ENCODE results near the gene SLC25A44.
"Not testable (repeated sequence)": the region's sequence is repeated elsewhere in the genome, so short reads cannot be mapped to it uniquely, and the experiment has no call there.

Gene SLC25A44

GRCh38 chr1:156212130-156212529, 18.2 kb downstream of the SLC25A44 start:
- no peak for DNase-seq

- peak; percentile 95 for DNase-seq
Measured at GRCh38 chr1:156212833-156213643, 19.1 kb downstream of the SLC25A44 start, which contains the start of gene PMF1. TSS of gene PMF1 (plus strand) at chr1:156213007. CDS start at chr1:156213016, 9 bp downstream.

GRCh38 chr1:156213644-156213966, 19.7 kb downstream of the SLC25A44 start:
- no peak for DNase-seq

- no peak for DNase-seq
Measured at GRCh38 chr1:156214024-156214748, 20.3 kb downstream of the SLC25A44 start.

GRCh38 chr1:156216361-156217086, 22.6 kb downstream of the SLC25A44 start:
- DNase-seq: not testable (repeated sequence)

- peak; percentile 30 for DNase-seq
Measured at GRCh38 chr1:156217871-156218270, 24.0 kb downstream of the SLC25A44 start.

- no peak for DNase-seq
Measured at GRCh38 chr1:156220226-156220625, 26.3 kb downstream of the SLC25A44 start.

GRCh38 chr1:156221986-156222692, 28.2 kb downstream of the SLC25A44 start:
- DNase-seq: no peak

GRCh38 chr1:156225677-156226014, 31.7 kb downstream of the SLC25A44 start:
- DNase-seq: no peak

GRCh38 chr1:156226116-156226538, 32.2 kb downstream of the SLC25A44 start:
- DNase-seq: no peak

- no peak for DNase-seq
Measured at GRCh38 chr1:156226782-156227181, 32.9 kb downstream of the SLC25A44 start.

GRCh38 chr1:156228501-156228900, 34.6 kb downstream of the SLC25A44 start:
- no peak for DNase-seq

- no peak for DNase-seq
Measured at GRCh38 chr1:156229809-156230472, 36.0 kb downstream of the SLC25A44 start.

GRCh38 chr1:156230473-156230837, 36.6 kb downstream of the SLC25A44 start:
- DNase-seq: no peak

GRCh38 chr1:156232201-156232894, 38.4 kb downstream of the SLC25A44 start:
- DNase-seq: no peak

- DNase-seq: no peak
Measured at GRCh38 chr1:156233426-156234127, 39.7 kb downstream of the SLC25A44 start.

- DNase-seq: no peak
Measured at GRCh38 chr1:156236164-156236563, 42.3 kb downstream of the SLC25A44 start.

- no peak for DNase-seq
Measured at GRCh38 chr1:156238248-156238647, 44.3 kb downstream of the SLC25A44 start.

- no peak for DNase-seq
Measured at GRCh38 chr1:156241311-156241811, 47.5 kb downstream of the SLC25A44 start.

GRCh38 chr1:156241926-156242325, 48.0 kb downstream of the SLC25A44 start, which contains the start of gene BGLAP:
TSS of gene BGLAP (plus strand) at chr1:156242184. CDS start at chr1:156242232, 48 bp downstream.
- DNase-seq: no peak

- no peak for DNase-seq
Measured at GRCh38 chr1:156242738-156243137, 48.8 kb downstream of the SLC25A44 start.
